ENCODE results near the gene KSR2. TPM values are rescaled to one million over a fixed set of nuclear protein-coding genes. Genes with fewer than 3 reads are reported as not detected.

The KSR2 gene
- total RNA-seq, 1 donor from 2014 or later = 1.4 TPM

GRCh38 chr12:117890137-117890536 is 78.7 kb downstream of the KSR2 start:
- Histone ChIP-seq H3K27me3 (peaks cover 2% of the 10 kb centered on the region), H3K36me3 (no peaks in the 10 kb centered on the region), H3K9me3 (no peaks in the 10 kb centered on the region), H3K27ac (no peak overlapping the region), H3K4me3 (no peak overlapping the region), H3K4me1 (no peaks in the 10 kb centered on the region)
- intact Hi-C loops (cut with DNase I) = no loop called here
- no peak for ATAC-seq
- DNase-seq = no peak
- no peak for TF ChIP-seq CTCF (IDR thresholded peaks at IDR 0.05)

GRCh38 chr12:117889098-117889497 is 79.7 kb downstream of the KSR2 start:
- no peaks in the 10 kb centered on the region for H3K9me3 ChIP-seq
- H3K27ac ChIP-seq = no peak overlapping the region
- intact Hi-C loops (cut with DNase I) = no loop called here
- TF ChIP-seq CTCF (IDR thresholded peaks at IDR 0.05) = no peak
- no peaks in the 10 kb centered on the region for H3K4me1 ChIP-seq
- H3K4me3 ChIP-seq = no peak overlapping the region
- peaks cover 5% of the 10 kb centered on the region for H3K27me3 ChIP-seq
- no peak for DNase-seq
- H3K36me3 ChIP-seq = no peaks in the 10 kb centered on the region
- ATAC-seq = no peak

GRCh38 chr12:117885211-117885610 is 83.6 kb downstream of the KSR2 start:
- Histone ChIP-seq H3K36me3 (no peaks in the 10 kb centered on the region), H3K9me3 (no peaks in the 10 kb centered on the region), H3K27ac (no peak overlapping the region), H3K4me3 (no peak overlapping the region), H3K27me3 (peaks cover 5% of the 10 kb centered on the region), H3K4me1 (no peaks in the 10 kb centered on the region)
- DNase-seq = no peak
- no peak for TF ChIP-seq CTCF (IDR thresholded peaks at IDR 0.05)
- ATAC-seq = no peak
- intact Hi-C loops (cut with DNase I) = no loop called here

- no peak overlapping the region for H3K4me3 ChIP-seq
- no peak for DNase-seq
- H3K4me1 ChIP-seq = no peaks in the 10 kb centered on the region
- H3K27me3 ChIP-seq = peaks cover 5% of the 10 kb centered on the region
- intact Hi-C loops (cut with DNase I) = no loop called here
- ATAC-seq = no peak
- H3K36me3 ChIP-seq = no peaks in the 10 kb centered on the region
- H3K9me3 ChIP-seq = no peaks in the 10 kb centered on the region
- no peak overlapping the region for H3K27ac ChIP-seq
- no peak for TF ChIP-seq CTCF (IDR thresholded peaks at IDR 0.05)
Observed at GRCh38 chr12:117884161-117884560, 84.6 kb downstream of the KSR2 start.

- ATAC-seq (no peak), DNase-seq (no peak)
- Histone ChIP-seq H3K9me3 (no peaks in the 10 kb centered on the region), H3K27ac (no peak overlapping the region), H3K4me3 (no peak overlapping the region), H3K4me1 (no peaks in the 10 kb centered on the region), H3K36me3 (no peaks in the 10 kb centered on the region), H3K27me3 (peaks cover 5% of the 10 kb centered on the region)
- no peak for TF ChIP-seq CTCF (IDR thresholded peaks at IDR 0.05)
- intact Hi-C loops (cut with DNase I) = no loop called here
Observed at GRCh38 chr12:117882603-117883184, 86.1 kb downstream of the KSR2 start.

- intact Hi-C loops (cut with DNase I) = no loop called here
- Histone ChIP-seq H3K4me3 (no peak overlapping the region), H3K9me3 (no peaks in the 10 kb centered on the region), H3K27me3 (peaks cover 10% of the 10 kb centered on the region), H3K27ac (no peak overlapping the region), H3K36me3 (no peaks in the 10 kb centered on the region), H3K4me1 (no peaks in the 10 kb centered on the region)
- ATAC-seq (no peak), DNase-seq (no peak)
- no peak for TF ChIP-seq CTCF (IDR thresholded peaks at IDR 0.05)
Observed at GRCh38 chr12:117882181-117882580, 86.6 kb downstream of the KSR2 start.

Measured in upper lobe of right lung (tissue), 1 donor.